Subcutaneous adipose tissue (tissue), 4 donors: ENCODE measurements around the gene SYCP2L. TPM values are rescaled to one million over a fixed set of nuclear protein-coding genes. Genes with fewer than 3 reads are reported as not detected.

Source experiments
- CTCF ChIP-seq: fragments of 450-650 bp; IDR thresholded peaks from one replicate; pipeline ENCODE4 v1.5.1; 2016; ENCODE audit warnings: low read depth, mild to moderate bottlenecking, control low read depth, antibody characterized with exemption, moderate library complexity
- total RNA-seq, 4 donors: library from RNA; depleted of rRNA; stranded (reverse); fragments of >200 nt; gene quantifications; one replicate each; pipeline ENCODE4 v1.1.0, GENCODE V29; 2016

Gene SYCP2L
- total RNA-seq, 4 donors from 2014 or later, result 1.0 to 4.6 (median 3.3) TPM

GRCh38 chr6:10883312-10884244 lies 3.3 kb upstream of the SYCP2L start:
- TF ChIP-seq CTCF, result no peak

- TF ChIP-seq CTCF, result no peak
Measured at GRCh38 chr6:10884245-10884972, 2.4 kb upstream of the SYCP2L start.

GRCh38 chr6:10890151-10890550 lies 3.3 kb downstream of the SYCP2L start:
- no peak for TF ChIP-seq CTCF

GRCh38 chr6:10891960-10892359 lies 5.1 kb downstream of the SYCP2L start:
- no peak for TF ChIP-seq CTCF

- TF ChIP-seq CTCF, result no peak
Measured at GRCh38 chr6:10894958-10895357, 8.1 kb downstream of the SYCP2L start.

- no peak for TF ChIP-seq CTCF
Measured at GRCh38 chr6:10896691-10897090, 9.8 kb downstream of the SYCP2L start.

GRCh38 chr6:10901770-10902169 lies 14.9 kb downstream of the SYCP2L start:
- TF ChIP-seq CTCF, result no peak
